CD8-positive, alpha-beta memory T cell (primary cell): ENCODE results near the gene SPDYE4. TPM values are rescaled to one million over a fixed set of nuclear protein-coding genes. Genes with fewer than 3 reads are reported as not detected.

Experiments used
- CTCF ChIA-PET: fragments of 350-600 bp; sonication (Branson Sonifier 250); formaldehyde crosslinking; loops from one replicate; lab custom pipeline; 2021; ENCODE audit warnings: antibody characterized with exemption; lab: Charles Lee
- POLR2A ChIA-PET: fragments of 350-600 bp; sonication (Branson Sonifier 250); formaldehyde crosslinking; loops from one replicate; lab custom pipeline; 2021; ENCODE audit warnings: antibody characterized with exemption; lab: Charles Lee
- DNase-seq, 5 donors: peaks; one replicate each; pipeline versions ENCODE4 v3.0.0 to v3.0.0-alpha.2; 2020 to 2022; ENCODE audit warnings: mixed read lengths in 1 of 5
- H3K27ac ChIP-seq: one replicate; pipeline ENCODE4 v1.7.0; 2013; ENCODE audit warnings: low read depth, mild to moderate bottlenecking, low read length, moderate library complexity
- H3K27me3 ChIP-seq: 2 replicates; pipeline ENCODE4 v1.7.0; 2013; ENCODE audit warnings: low read length, mild to moderate bottlenecking; ENCODE audit not compliant: insufficient read depth, poor library complexity, severe bottlenecking
- H3K36me3 ChIP-seq: 2 replicates; pipeline ENCODE4 v1.7.0; 2013; ENCODE audit warnings: mild to moderate bottlenecking, low read length, moderate library complexity; ENCODE audit not compliant: insufficient read depth
- H3K4me1 ChIP-seq: 2 replicates; pipeline ENCODE4 v1.7.0; 2013; ENCODE audit warnings: mild to moderate bottlenecking, low read length, moderate library complexity; ENCODE audit not compliant: insufficient read depth
- H3K4me3 ChIP-seq: 2 replicates; pipeline ENCODE4 v1.7.0; 2013; ENCODE audit warnings: mild to moderate bottlenecking, low read length
- H3K9me3 ChIP-seq: 2 replicates; pipeline ENCODE4 v1.7.0; 2013; ENCODE audit warnings: mild to moderate bottlenecking, low read length
- H3K27ac Mint-ChIP-seq, 8 donors: one replicate each; pipeline ENCODE4 v1.8.0; 2020 to 2021; ENCODE audit warnings: mixed read lengths in 8 of 8, mild to moderate bottlenecking in 6 of 8, inconsistent platforms in 3 of 8, moderate library complexity in 3 of 8
- H3K27me3 Mint-ChIP-seq, 2 donors: one replicate each; pipeline ENCODE4 v1.8.0; 2020 to 2021; ENCODE audit warnings: mixed read lengths in 2 of 2, mild to moderate bottlenecking in 1 of 2, moderate library complexity in 1 of 2
- H3K36me3 Mint-ChIP-seq, 3 donors: one replicate each; pipeline ENCODE4 v1.8.0; 2020 to 2021; ENCODE audit warnings: mixed read lengths in 3 of 3, inconsistent platforms in 1 of 3, mild to moderate bottlenecking in 1 of 3
- H3K4me1 Mint-ChIP-seq, 3 donors: one replicate each; pipeline ENCODE4 v1.8.0; 2020 to 2021; ENCODE audit warnings: mixed read lengths in 3 of 3, inconsistent platforms in 1 of 3, mild to moderate bottlenecking in 1 of 3
- H3K4me3 Mint-ChIP-seq, 7 donors: one replicate each; pipeline ENCODE4 v1.8.0; 2020 to 2021; ENCODE audit warnings: mixed read lengths in 7 of 7, mild to moderate bottlenecking in 6 of 7, moderate library complexity in 4 of 7, inconsistent platforms in 2 of 7
- H3K9me3 Mint-ChIP-seq, 5 donors: one replicate each; pipeline ENCODE4 v1.8.0; 2020 to 2022; ENCODE audit warnings: mixed read lengths in 5 of 5, mild to moderate bottlenecking in 3 of 5, moderate library complexity in 2 of 5, inconsistent platforms in 1 of 5
- polyA plus RNA-seq: library from polyadenylated mRNA; unstranded; fragments of 300-500 nt; fragmentation: Illumina TruSeq; gene quantifications from one replicate; pipeline ENCODE4 v1.2.3, GENCODE V29; 2021
- total RNA-seq, 2 experiments: library from RNA; stranded (reverse); gene quantifications; one replicate each; pipeline ENCODE4 v1.2.3, GENCODE V29; 2021

SPDYE4 gene
- total and polyA plus RNA-seq, 3 experiments from 2014 or later: not detected

- CTCF ChIA-PET: no interaction called here
- Mint-ChIP-seq H3K4me1 (peaks cover 0 to 6% (median 2%) of the 10 kb centered on the region in 3 donors), H3K27ac (peak overlapping the region in 1 of 8 donors; percentile 24)
These were observed 55.3 kb downstream of the SPDYE4 start for GRCh38 chr17:8703001-8703400.

GRCh38 chr17:8701754-8702153, 56.6 kb downstream of the SPDYE4 start:
- Mint-ChIP-seq H3K27me3 (peaks cover 7 to 51% of the 10 kb centered on the region in 2 donors), H3K27ac (no peak overlapping the region), H3K36me3 (no peaks in the 10 kb centered on the region), H3K9me3 (no peaks in the 10 kb centered on the region), H3K4me3 (no peak overlapping the region), H3K4me1 (peaks cover 0 to 6% (median 2%) of the 10 kb centered on the region in 3 donors)
- ChIA-PET CTCF (no interaction called here), POLR2A (no interaction called here)
- Histone ChIP-seq H3K9me3 (no peaks in the 10 kb centered on the region), H3K4me3 (no peak overlapping the region), H3K27ac (no peak overlapping the region), H3K36me3 (no peaks in the 10 kb centered on the region), H3K27me3 (no peaks in the 10 kb centered on the region), H3K4me1 (no peaks in the 10 kb centered on the region)
- DNase-seq: no peak

More at GRCh38 chr17:8703001-8703400, 55.3 kb downstream of the SPDYE4 start:
- no peak for DNase-seq
- Mint-ChIP-seq H3K27me3 (peaks cover 12 to 55% of the 10 kb centered on the region in 2 donors), H3K36me3 (no peaks in the 10 kb centered on the region), H3K4me3 (no peak overlapping the region), H3K9me3 (no peaks in the 10 kb centered on the region)
- H3K27me3 ChIP-seq: no peaks in the 10 kb centered on the region
- no peak overlapping the region for H3K4me3 ChIP-seq
- no peaks in the 10 kb centered on the region for H3K4me1 ChIP-seq
- H3K27ac ChIP-seq: no peak overlapping the region
- H3K9me3 ChIP-seq: no peaks in the 10 kb centered on the region
- POLR2A ChIA-PET: no interaction called here
- no peaks in the 10 kb centered on the region for H3K36me3 ChIP-seq

- H3K4me1 ChIP-seq: no peaks in the 10 kb centered on the region
- H3K9me3 ChIP-seq: no peaks in the 10 kb centered on the region
- POLR2A ChIA-PET: no interaction called here
- no peak overlapping the region for H3K27ac Mint-ChIP-seq
- peaks cover 0 to 6% (median 2%) of the 10 kb centered on the region in 3 donors for H3K4me1 Mint-ChIP-seq
- H3K27ac ChIP-seq: no peak overlapping the region
- H3K36me3 Mint-ChIP-seq: no peaks in the 10 kb centered on the region
- no peak overlapping the region for H3K4me3 Mint-ChIP-seq
- CTCF ChIA-PET: no interaction called here
- peaks cover 7 to 52% of the 10 kb centered on the region in 2 donors for H3K27me3 Mint-ChIP-seq
- no peak overlapping the region for H3K4me3 ChIP-seq
- H3K9me3 Mint-ChIP-seq: no peaks in the 10 kb centered on the region
- DNase-seq: no peak
- no peaks in the 10 kb centered on the region for H3K36me3 ChIP-seq
- no peaks in the 10 kb centered on the region for H3K27me3 ChIP-seq
These were observed 57.1 kb downstream of the SPDYE4 start for GRCh38 chr17:8701221-8701620.

Other genes with a start within 250 kb of the SPDYE4 start
- gene MYH10, start 127.8 kb downstream of the SPDYE4 start, total RNA-seq: 1 to 10 TPM; 6.7 to 7.5 TPM
- 2.4 TPM for gene MYH10, start 127.8 kb downstream of the SPDYE4 start, polyA plus RNA-seq
- gene CCDC42, start 13.7 kb downstream of the SPDYE4 start, total RNA-seq: under 1 TPM; 0.22 to 0.31 TPM
- not detected for gene CCDC42, start 13.7 kb downstream of the SPDYE4 start, polyA plus RNA-seq
- not detected for gene MFSD6L, start 40.8 kb upstream of the SPDYE4 start, total RNA-seq
- gene MFSD6L, start 40.8 kb upstream of the SPDYE4 start, polyA plus RNA-seq: not detected
- gene PIK3R6, start 109.1 kb upstream of the SPDYE4 start, total RNA-seq: under 1 TPM; 0.18 to 0.35 TPM
- 0.61 TPM for gene PIK3R6, start 109.1 kb upstream of the SPDYE4 start, polyA plus RNA-seq
- 10 to 100 TPM; 28.6 to 30.2 TPM for gene PIK3R5, start 207.2 kb upstream of the SPDYE4 start, total RNA-seq
- 71.6 TPM for gene PIK3R5, start 207.2 kb upstream of the SPDYE4 start, polyA plus RNA-seq